CD4-positive, alpha-beta T cell treated with Interleukin-21 for 1 hour (primary cell): ENCODE results near the gene MYPOP.
"Not testable (repeated sequence)": the region's sequence is repeated elsewhere in the genome, so short reads cannot be mapped to it uniquely, and the experiment has no call there.

Experiments
- DNase-seq: peaks from one replicate; pipeline ENCODE4 v3.0.0-alpha.2; 2020

MYPOP gene

DNA sequence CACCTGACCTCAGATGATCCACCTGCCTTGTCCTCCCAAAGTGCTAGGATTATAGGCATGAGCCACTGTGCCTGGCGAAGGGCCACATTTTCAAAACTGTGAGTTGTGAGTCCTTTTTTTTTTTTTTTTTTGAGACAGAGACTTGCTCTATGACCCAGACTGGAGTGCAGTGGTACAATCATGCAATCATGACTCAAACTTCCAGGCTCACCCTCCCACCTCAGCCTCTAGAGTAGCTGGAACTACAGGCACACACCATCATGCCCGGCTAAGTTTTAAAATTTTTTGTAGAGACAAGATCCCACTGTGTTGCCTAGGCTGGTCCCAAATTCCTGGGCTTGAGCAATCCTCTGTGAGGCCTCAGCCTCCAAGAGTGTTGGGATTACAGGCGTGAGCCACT, 3.8 kb upstream of the MYPOP start:
- no peak for DNase-seq

DNA sequence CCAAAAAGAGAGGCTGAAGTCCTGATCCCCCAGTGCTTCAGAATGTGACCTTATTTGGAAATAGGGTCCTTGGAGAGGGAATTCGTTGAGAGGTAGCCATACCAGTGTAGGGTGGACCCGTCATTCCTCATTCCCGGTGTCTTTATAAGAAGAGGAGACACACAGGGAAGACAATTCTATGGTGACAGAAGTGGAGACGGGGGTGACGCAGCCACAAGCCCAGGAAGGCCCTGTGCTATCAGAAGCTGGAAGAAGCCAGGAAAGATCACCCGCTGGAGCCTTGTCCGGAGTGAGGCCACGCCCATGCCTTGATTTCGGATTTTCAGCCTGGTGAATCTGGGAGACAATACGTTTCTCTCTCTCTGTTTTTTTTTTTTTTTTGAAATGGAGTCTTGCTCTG, 2.6 kb upstream of the MYPOP start:
- no peak for DNase-seq

DNA sequence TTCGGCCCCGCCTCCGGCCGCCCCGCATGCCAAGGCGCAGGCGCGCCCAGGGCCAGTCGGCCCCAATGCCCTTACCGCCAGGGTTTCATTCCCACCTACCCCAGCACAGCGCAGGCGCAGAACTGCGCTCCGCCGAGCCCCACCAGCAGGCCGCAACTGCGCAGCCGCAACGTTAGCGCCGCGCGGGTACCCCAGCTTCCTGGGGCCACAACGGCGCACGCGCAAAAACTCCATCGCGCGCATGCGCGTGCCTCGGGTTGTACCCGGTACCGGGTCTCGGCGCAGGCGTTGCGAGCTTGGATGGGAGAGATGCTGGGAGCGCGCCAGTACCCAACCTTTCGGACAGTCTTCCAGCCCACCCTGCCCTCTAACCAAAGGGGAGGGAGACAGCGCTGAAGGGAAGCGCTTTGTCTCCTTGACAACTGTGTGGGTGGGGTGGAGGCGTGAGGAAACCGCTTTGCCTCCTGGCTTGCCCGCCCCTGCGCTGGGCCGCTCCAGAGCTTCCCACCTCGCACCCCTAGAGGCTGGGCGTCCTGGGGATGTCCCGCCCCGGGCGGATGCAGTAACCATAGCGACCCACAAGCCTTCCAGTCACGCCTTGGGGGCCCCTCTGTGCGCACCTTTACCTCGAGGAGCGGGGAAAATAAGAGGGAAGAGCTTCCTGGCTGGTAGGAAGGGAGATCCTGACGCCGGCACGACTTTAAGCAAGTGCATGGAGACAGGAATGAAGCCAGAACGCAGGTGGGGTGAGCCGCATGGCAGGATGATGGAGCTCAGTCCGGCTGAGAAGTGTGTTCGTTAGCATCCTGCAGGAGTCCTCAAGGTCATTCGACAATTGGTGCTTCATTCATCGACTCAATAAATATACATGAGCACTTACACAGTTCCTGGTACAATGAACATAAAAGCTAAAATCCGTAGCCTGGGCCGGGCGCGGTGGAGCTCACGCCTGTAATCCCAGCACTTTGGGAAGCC, 525 bp upstream of the MYPOP start:
- peak; percentile 99 for DNase-seq

DNA sequence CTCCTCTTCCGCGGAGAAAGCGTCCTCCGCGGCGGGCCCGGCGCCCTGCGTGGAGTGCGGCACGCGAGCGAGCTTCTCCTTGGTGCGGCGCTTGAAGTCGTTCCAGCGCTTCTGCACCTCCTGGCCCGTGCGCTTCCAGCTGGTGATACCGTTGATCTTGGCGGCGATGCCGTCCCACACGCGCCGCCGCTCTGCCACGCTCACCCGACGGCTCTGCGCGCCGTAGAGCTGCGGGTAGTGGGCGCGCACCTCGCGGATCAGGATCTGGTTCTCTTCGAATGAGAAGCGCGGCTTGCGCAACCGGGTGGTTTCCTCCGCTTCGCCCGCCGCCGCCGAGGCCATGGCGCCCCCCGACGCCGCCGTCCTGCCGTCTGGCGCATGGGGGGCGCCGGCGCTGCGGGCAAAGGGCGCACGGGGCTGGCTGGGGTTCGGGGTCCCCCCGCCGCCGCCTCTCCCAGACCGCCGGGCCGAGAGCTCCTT, 941 bp downstream of the MYPOP start:
- peak; percentile 37 for DNase-seq

DNA sequence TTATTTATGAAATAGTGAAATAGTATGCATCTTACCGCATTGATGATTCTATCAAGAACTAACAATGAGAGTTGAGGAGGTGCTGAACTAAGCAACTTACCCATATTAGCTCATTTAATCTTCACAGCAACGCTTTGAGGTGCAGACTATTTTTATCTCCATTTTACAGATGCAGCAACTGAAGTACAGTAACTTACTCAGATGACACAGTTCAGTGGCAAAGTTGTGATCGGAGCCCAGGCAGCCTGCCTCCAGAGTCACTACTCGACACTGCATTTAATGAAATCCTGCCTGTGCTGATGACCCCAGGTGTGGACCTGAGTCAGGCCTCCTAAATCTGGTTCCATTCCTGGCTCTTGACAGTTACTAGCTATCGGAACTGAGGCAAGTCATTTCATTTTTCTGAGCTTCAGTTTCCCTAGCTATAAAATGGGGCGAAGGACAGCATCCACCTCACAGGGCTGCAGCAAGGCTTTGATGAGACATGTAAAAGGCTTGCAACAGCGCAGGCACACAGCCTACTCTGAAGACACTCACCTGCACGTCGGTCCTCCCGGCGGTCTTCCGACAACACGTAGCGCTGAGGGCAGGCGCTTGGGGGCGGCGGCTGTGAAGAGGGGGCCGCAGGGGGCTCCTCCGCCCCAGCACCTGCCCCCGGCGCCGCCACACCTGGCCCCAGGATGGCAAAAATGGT, 1.5 kb downstream of the MYPOP start:
- no peak for DNase-seq

DNA sequence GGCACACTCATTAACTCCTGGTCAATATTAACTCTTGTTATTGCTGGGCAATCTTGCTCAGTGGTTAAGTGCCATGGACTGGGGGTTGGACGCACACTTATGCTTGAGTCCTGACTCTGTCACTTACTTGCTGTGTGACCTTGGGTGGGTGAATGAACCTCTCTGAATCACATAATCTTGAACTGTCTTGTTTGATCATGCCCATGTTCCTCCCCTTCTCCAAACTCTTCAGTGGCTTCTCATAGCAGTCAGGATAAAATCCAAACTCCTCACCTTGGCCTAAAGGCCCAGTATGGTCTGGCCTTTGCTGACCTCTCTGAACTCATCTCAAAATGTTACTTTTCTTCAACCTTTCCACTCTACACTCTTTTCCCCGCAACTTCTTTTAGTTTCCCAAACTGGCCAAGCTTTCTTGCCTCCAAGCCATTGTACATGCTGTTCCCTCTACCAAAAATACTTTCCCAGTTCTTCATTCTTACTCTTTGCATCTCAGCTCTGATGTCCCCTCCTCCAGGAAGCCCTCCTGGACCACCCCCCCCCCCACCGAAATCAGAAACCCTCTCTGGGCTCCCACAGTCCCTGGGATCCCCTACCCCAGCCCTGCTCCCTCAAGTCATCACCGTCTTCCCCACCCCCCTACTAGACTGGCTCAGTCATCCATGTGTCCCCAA, 2.4 kb downstream of the MYPOP start:
- no peak for DNase-seq

DNA sequence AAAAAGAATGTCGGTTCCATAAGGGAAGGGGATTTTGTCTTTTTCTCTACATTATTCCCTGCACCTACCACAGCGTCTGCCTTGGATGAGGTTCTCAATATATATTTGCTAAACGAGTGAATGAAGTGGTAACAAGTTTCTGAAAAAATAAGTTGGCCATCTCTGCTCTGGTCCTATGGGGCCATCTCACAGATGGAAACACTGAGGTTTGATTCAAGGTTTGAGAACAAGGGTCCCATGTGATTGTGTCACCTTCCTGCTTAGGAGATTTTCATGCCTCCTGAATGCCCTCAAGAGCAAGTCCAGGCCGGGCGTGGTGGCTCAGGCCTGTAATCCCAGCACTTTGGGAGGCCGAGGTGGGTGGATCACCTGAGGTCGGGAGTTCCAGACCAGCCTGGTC, 3.2 kb downstream of the MYPOP start:
- DNase-seq, result no peak

DNA sequence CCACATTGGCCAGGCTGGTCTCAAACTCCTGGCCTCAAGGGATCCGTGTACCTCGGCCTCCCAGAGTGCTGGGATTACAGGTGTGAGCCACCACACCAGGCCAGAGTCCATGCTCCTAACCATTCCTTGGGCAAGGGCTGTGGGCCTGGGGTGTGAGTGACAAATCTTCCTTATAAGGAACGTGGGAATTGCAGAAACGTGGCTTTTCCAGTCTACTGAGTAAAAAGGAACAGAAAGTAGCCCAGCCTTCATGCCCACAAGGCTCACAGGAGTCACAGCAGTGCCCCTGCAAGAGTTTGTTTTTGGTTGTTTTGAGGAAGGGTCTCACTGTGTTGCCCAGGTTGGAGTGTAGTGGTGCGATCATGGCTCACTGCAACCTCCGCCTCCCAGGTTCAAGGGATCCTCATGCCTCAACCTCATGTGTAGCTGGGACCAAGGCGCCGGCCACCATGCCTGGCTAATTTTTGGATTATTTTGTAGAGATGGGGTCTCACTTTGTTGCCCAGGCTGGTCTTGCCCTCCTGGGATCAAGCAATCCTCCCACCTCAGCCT, 5.1 kb downstream of the MYPOP start:
- no peak for DNase-seq

DNA sequence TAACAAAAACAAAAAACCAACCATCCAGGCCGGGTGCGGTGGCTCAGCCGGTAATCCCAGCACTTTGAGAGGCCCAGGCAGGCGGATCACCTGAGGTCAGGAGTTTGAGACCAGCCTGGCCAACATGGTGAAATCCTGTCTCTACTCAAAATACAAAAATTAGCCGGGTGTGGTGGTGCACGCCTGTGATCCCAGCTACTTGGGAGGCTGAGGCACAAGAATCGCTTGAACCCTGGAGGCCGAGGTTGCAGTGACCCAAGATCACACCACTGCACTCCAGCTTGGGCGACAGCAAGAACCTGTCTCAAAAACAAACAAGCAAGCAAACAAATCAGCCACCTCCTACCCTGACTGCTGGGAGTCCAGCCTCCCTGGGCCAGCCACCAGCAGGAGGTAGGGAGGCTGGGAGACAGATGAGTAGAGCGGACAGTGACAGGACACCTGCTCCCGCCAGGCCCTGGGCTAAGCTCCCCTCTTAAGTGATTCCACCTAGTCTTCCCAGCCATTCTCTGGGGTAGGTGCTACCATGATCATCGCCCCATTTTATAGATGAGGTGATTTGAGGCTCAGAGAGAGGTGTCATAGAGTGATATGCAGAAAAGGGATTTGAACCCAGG, 6.3 kb downstream of the MYPOP start:
- not testable (repeated sequence) for DNase-seq

DNA sequence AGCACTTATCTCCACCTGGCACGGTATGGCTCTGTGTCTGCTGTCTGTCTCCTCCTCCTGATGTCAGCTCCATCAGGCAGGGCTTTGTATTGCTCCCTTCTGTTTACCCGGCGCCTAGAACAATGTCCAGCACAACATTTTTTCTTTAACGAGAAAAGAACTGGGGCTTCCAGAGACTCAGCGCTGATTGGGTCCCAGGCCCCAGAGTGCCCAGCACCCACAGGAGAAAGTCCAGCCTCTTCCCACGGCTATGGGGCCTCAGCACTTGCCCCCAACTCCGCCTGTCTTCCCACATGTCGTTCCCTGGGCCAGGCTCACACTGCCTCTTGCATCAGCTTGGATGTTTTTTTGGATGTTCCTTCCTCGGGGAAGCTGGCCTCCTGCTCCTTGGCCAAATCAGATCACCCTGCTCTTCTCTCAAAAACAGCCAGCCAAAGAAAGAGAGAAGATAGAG, 6.9 kb downstream of the MYPOP start:
- DNase-seq, result no peak

DNA sequence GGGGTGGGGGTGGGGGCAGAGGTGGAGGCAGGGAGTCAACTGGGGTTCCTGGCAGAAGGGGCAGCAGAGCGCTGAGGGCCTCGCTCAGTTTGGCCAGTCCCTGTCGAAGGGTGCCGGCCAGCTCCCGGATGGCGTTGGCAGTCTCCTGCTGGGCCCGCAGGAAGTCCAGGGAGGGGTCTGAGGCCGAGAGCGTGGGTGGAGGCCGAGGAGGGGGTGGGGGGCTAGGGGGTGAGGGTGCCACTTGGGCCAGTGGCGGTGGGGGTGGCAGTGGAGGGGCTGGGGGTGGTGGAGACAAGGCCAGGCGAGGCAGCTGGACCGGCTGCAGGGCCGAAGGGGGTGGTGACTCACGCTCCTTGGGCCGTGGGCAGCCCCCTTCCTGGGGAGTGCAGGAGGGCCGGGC, 11.5 kb downstream of the MYPOP start:
- DNase-seq, result no peak

DNA sequence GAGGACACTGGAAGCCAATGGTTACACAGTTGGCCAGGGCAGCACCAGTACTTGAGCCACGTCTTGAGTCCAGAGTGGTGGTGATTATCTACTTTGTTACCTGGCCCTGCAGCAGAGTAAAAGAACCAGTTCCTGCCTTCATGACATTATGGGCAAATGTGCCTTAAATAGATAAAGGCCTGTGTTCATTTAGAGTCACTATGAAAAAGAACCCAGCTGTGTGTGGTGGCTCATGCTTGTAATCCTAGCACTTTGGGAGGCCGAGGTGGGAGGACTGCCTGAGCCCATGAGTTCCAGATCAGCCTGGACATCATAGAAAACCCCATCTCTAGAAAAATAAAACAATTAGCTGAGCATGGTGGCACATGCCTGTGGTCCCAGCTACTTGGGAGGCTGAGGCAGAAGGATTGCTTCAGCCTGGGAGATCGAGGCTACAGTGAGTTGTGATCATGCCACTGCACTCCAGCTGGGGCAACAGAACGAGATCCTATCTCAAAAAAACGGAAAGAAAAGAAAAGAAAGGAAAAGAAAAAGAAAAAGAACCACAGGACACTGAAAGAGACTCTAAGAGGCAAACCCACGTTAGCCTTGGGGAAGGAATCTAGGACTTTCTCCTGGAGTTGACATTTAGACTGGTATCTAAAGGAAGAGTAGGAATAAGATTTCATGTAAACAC, 13.1 kb downstream of the MYPOP start:
- DNase-seq, result no peak

DNA sequence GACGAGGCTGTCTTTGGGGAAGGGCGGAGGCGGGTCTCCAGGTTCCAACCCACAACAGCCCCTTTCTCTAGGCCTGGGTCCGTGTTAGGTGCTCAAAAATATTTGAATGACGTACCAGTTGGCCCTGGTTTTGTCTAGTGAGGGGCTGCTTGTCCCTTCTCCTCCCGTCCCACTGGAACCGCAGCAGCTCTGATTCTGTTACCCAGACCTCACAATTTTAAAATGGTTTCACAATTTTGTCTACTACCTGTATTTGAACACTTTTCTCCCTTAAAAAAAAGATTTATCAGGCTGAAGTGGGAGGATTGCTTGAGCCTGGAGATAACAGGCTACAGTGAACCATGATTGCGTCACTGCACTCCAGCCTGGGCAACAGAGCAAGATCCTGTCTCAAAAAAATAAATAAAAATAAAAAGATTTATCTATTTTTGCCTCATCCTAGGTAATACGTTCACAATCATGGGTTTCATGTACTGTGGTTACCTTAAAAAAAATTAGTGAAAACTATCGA, 15.2 kb downstream of the MYPOP start:
- no peak for DNase-seq

DNA sequence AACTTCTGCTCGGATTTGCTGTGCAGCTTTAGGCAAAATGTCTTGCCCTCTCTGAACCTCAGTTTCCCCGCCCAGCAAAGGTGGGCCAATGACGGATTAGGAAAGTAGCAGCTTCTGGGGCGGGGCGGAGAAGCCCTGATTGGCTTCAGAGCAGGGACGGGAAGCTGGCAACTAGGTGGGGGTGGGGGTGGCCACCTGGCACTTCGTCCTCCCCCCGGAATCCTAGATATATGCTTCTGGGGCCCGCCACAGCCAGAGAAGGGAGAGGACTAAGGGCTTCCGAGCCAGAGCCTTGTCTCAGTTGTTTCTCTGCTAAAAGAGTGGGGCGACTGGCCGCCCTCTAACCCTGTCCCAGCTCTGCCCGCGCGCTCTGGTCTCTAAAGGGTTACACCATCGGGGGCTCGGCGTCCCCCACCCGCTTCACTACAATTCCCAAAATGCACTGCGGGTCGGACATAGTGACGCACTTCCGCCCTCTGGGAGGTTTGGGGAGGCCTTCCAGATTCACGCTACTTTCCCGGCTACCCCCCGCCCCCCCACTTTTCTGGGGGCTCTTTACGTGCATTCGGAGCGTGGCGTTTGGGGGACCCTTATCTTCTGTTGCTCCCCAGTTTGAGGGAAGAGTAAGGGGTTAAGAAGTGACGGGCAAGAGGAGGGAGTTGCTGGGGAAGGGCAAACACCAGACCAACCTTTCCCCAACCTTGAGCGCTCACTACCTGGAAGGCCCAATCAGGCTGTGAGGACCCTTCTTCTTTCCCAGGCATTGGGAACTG, 15.8 kb downstream of the MYPOP start:
- DNase-seq, result peak; percentile 93

DNA sequence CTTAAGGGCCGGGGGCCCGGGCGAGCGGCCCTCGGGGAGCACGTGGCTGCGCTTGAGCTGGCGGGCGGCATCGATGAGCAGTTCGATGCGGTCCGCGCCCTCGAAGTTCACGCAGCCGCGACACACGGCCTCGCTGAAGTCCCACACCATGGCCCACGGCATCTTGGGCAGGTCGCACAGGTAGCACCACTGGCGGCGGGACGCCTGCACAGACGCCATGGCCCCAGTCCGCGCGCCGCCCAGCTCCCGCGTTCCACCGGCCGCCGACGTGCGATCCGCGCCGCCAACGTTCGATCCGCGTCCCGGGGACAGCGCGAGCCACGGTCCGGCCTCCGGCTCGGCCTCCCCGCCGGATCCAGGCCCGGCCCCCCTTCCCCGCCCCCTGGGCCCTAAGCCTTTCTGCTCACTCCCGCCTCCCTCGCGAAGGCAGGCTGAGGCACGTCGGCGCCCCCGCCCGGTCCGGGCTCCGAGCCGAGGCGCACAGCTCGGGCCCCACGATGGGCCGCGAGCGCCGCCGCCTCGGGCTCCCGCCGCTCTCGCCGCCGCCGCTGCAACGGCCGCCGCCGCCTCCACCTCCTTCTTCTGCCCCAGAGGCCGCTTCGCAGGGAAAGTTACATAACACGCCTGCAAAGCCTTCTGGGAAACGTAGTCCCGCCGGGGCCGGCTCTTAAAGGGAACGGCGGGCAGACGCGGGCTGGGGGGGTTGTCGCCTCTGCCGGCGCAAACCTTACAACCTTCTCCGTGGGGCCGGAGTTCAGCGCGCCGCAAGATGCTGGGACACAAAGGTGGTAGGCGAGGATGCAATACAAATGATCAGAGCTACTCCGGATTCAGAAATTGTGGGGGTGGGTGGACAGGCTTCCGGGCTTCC, 16.6 kb downstream of the MYPOP start, which contains the start of gene IRF2BP1:
IRF2BP1 (minus strand) TSS at position 586 of the 871 bp plus-strand sequence; CDS start at position 219, 367 bp downstream.
- peak; percentile 92 for DNase-seq

DNA sequence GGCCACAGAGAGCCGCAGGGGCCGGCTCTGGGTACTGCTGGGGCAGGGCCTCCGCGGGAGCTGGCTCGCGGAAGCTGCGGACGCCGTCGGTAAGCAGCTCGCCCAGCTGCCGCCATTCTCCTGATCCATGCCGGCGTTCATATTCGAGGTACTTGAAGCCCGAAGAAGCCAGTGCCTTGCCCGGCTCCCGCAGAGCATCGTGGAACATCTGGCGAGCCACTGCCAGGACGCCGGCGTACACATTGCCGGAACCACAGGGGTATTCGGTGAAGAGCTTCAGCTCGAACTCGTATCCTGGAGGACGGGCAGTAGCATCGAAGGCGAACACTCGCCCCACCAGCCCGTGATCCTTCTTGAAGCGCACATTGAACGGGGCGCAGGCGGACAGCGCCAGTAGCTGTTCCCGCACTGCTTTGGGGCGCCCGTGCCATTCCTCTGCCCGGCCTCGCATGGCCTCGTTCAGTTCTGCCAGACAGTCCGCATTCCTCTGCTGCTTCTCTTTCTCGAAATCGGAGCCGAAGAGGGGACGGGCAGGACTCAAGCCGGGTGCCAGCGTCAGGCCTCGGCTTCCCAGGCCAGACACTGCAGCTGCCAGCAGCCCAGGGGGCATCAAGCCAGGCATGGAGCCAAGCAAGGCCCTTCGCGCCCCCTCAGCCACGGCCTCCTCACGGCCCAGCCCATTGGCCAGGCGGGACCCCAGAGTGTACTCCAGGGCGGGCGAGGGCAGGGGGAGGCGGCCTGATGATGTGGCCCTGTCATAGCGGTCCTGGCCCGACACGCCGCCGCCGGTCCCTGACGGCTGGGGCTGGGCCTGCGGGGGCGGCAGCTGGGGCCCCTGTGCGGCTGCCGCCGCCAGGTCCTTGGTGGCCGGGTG, 17.5 kb downstream of the MYPOP start:
- DNase-seq, result no peak

DNA sequence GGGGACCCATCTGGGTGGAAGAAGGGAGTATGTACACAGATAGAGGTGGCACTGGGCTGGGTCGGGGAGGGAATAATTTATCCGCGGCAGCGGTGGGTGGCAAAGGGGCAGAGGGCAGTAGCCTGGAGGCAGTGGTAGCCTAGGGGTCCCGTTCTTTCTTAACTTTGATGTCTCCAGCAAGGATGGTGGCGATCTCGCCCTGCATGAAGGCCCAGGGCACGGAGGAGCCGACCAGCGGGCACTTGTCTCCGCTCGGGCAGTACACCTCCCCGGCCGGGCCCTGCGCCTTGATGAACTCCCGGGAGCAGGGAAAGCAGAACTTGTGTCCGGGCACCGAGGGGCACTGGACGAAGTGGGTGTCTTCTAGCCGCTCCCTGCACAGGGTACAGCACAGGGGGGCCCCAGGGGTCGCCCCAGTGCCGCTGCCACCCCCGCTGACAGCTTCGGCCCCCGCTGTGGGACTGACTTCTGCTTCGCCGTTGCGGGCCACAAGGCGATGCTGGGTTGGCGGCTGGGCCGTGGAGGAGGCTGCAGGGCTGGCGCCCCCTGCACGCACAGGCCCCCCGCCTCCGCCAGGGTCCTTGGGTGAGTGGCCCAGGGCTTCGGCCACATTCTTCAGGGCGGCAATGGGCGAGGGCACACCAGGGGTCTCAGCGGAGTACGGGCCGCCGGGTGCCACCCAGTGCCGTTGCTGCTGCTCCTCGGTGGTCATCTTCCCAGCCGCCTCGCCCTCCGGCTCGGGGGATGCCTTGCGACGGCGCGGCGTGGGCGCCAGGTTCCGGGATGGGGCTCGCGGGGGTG, 18.3 kb downstream of the MYPOP start:
- no peak for DNase-seq

DNA sequence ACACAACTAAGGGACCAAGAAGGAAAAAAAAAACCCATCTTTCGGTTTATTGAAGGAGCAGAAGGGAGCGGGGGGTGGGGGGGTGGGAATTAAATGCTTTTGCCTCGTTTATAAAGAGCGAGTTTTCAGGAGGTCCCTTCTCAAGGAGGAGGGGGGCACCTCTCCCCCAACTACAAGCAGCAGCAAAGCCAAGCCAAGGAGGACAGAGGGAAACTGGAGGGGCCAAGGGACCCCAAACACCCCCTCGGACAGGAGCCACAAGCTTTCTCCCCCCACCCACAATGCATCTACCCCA, 18.9 kb downstream of the MYPOP start:
- no peak for DNase-seq
